Smooth muscle cell of the brain vasculature (primary cell): ENCODE measurements around the gene GTF2F1.
"Not testable (repeated sequence)": the region's sequence is repeated elsewhere in the genome, so short reads cannot be mapped to it uniquely, and the experiment has no call there.

Source experiments
- DNase-seq: peaks from one replicate; pipeline ENCODE4 v3.0.0-alpha.2; 2012; ENCODE audit warnings: low read depth, low spot score

GTF2F1 gene

GRCh38 chr19:6417713-6418561 lies 25.0 kb upstream of the GTF2F1 start:
- DNase-seq, result no peak

DNA sequence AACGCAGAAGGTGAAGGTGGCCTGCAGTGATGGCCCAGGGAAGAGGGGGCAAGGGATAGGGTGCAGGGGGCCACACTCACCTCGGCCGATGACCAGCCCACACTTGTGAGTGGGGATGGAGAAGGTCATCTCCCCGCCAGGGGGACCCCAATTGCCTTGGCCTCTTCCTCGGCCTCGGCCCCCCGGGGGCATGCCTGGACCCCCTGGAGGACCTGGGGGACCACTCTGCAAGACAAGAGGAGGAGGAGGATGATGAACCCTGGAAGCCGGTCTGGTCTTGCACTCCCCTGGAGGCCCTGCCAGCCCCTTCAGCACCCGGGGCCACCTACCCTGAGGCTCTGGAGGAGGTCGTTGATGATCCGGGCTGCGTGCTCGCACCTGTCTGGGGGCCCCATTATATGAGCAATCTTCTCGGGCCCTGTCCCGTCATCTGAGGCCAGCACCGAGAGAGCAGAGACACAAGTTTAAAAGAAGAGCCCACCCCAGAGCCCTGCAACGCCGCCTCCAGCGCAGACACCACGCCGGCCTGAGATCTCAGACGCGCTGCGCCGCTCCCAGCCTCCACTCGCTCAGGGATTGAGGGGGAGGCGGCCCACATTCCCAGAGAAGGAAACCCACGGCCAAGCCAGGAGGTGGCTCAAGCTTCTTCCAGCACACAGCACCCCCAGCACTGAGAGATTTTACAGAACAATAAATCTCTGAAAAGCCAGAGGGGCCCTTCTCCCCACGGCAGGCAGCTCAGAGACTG lies 23.9 kb upstream of the GTF2F1 start:
- no peak for DNase-seq

GRCh38 chr19:6415591-6416190 lies 22.7 kb upstream of the GTF2F1 start:
- DNase-seq, result no peak

- DNase-seq, result no peak
These were observed 22.0 kb upstream of the GTF2F1 start for GRCh38 chr19:6414793-6415590.

DNA sequence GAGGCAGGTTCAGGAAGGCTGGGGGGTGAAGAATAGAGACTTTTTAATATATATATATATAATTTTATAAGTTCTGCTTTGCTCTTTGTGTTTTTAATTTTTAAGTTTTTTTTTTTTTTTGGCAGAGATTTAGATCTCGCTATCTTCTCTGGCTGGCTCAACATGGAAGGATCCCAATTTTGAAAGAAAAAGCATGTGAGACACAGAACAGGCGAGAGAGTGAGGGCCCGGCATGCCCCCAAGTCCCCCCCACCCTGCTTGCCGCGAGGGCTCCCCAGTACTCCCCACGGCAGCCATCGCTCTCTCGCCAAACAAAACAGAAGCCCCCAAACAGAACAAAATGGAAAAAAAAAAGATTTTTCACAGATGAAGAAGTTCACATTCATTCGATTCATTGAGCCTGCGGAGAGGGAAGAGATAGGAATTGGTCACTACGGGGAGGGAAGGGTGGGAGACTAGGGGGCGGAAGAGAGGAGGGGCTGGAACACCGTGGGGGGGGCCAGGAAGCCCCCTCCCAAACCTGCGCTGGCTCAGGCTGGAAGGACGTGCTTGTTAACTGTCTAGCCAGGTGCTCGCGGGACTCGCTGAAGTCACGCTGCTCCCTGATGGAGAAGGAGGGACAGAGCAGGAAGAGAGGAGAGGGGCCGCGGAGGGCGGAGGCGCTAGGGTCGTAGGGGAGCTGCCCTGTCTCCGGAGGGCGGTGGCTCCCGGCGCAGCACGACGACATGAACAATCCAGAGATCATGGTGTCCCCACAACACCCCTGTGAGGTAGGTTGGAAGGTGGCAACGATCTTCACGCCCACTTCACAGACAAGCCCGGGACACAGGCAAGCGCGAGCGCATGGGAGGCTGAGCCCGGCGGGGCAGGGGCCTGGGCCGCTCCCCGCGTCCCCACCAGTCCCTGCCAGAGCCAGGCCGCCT lies 21.0 kb upstream of the GTF2F1 start:
- no peak for DNase-seq

DNA sequence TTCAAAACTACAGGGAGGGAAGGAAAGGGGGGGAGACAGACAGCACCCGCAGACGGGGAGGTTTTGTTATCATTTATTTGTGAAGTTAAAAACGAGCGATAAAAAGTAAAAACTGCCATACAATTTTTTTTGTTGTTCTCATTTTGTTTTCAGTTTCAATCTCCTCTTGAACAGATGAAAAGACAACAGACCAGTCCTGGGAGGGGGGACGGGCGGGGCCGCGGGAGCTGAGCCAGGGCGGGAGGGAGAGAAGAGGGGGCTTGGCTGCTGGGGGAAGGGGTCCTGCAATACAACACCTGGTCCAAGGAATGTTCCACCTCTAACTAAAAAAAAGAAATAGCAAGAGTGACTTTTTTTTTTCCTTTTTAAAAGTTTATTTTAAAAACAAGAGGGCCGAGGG lies 20.3 kb upstream of the GTF2F1 start:
- DNase-seq, result no peak

- no peak for DNase-seq
These were observed 19.6 kb upstream of the GTF2F1 start for GRCh38 chr19:6412447-6413091.

DNA sequence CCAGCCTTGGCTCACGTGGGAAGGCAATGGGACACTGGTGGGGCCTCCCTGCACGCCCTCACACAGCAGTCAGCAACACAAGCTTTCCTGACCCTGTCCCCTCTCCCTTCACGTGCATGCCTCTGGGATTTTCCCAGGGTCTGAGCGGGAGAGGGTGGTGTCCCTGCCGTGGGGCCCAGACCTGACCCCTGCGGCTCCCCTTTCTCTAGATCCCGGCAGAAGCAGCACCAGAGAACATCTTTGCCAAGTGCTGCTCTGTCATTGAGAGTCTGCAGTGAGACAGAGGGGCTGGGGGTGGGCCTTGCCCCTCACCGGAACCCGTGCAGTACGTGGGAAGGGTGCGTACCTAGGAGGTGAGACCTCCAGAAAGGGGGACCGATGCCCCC lies 19.1 kb upstream of the GTF2F1 start:
- no peak for DNase-seq

DNA sequence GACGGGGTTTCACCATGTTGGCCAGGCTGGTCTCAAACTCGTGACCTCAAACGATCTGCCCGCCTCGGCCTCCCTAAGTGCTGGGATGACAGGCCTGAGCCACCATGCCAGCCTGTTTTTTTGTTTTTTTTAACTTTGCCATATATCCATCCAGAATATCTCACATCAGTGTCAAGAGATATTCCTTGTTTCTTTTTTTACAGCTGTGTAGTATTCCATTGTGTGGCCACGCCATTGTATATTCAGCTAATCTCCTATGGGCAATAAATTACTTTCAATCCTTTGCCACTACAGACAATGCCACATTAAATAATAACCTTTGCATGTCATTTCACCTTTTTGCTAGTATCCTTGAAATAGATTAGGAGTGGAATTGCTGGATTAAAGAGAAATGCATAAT lies 16.4 kb upstream of the GTF2F1 start:
- no peak for DNase-seq

DNA sequence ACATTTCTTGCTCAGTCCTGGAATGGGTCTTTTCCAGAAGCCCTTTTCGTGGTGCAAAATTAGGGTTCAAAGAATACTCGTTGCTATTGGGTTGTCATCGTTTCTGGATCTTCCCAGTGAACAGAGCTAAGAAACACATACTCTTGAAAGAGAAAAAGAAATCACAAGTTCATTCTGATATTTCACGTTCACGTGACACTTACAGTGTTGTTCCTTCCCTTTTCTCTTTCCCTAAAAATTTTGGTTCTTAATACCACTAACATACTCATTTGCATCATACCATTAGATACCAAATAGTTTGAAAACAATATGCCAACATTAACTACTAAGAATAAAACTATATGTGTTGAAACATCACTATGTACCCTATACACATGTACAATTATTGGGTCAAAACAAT lies 13.4 kb upstream of the GTF2F1 start:
- DNase-seq, result no peak

DNA sequence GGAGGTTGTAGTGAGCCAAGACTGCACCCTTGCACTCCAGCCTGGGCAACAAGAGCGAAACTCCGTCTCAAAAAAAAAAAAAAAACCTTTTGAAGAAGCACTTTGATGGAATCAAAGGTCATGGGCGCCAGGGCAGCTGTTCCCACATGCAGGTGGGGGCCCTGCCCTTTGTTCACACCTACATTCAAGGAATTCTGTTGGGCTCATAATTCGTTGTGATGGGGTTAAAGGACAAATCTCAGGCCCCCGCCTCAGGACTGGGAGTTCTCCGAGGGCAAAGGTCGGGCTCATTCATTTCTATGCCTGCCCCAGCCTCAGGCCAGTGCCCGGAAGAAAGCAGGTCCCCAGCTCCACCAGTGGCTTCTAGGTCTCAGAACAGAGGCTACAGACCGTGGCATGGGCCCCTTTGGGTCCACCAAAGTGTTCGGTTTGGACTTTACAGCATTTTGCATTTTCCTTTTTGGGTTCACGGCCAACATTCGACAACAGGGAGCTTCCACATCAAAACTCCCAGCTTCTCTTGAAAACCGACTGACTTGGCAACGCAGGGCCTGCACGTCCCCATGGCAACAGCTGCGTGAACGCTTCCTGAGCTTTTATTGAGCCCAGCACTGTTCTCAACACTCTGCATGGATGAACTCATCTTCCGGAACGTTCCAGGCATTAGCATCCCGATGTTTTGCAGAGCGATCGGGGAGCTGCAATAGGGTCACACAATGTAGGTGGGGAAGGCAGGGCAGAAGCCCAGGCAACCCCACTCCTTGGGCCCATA lies 10.1 kb upstream of the GTF2F1 start:
- no peak for DNase-seq

DNA sequence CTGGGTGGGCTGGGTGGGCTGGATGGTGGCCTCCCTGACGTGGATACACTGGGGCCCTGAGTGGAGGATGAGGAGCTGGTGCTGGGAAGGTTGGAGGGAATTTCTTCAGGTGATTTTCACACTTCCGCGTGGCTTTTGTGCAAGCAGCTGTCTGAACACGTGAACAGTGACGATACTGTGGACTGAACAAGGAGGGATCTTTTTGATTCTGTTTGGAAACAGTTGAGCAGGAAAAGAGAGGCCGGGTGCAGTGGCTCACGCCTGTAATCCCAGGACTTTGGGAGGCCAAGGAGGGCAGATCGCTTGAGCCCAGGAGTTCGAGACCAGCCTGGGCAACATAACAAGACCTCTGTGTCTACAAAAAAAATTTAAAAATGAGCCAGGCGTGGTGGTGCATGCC lies 9.1 kb upstream of the GTF2F1 start:
- no peak for DNase-seq

- not testable (repeated sequence) for DNase-seq
These were observed 7.3 kb upstream of the GTF2F1 start for GRCh38 chr19:6400062-6400944.

DNA sequence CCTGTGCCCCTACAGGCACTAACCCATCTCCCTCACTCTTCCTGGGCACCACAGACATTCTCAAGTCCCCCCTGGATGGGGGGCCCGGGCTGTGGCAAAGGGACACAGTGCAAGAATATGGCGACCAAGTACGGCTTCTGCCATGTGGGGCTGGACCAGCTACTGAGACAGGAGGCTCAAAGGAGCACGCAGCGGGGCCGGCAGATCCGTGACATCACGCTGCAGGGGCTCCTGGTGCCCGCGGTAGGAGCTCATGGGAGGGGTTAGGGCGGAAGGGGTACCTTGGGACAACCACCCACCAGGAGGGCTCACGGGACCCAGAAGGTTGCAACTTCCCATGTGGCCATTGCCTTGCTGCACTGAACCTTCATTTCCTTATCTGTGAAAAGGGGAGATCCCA lies 3.3 kb upstream of the GTF2F1 start:
- no peak for DNase-seq

GRCh38 chr19:6394831-6395230 lies 1.9 kb upstream of the GTF2F1 start:
- no peak for DNase-seq

DNA sequence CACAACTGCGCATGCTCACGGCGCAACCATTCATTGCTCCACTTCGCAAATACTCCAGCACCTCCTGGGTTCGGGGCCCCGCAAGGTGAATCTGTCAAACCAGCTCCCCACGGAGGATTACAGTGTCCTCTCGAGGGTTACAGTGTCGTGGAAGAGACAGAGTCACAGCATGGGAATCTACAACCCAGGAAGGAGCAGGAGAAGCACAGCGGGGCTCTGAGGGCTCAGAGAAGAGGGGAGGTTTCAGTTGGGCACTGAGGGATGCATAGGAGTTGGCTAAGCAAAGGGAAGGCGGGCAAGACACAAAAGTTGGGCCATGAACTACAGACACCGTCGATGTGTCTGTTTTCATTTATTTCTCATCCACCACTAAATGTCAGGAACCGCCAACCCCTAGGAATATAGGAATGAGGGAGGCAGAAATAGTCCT lies 1.0 kb upstream of the GTF2F1 start:
- no peak for DNase-seq

GRCh38 chr19:6392221-6393073 lies 517 bp downstream of the GTF2F1 start:
- no peak for DNase-seq

GRCh38 chr19:6387372-6387771 lies 5.6 kb downstream of the GTF2F1 start:
- no peak for DNase-seq
